Measurements from ENCODE around the gene LRFN5. TPM values are rescaled to one million over a fixed set of nuclear protein-coding genes. Genes with fewer than 3 reads are reported as not detected.

LRFN5 gene
- total and polyA plus RNA-seq, 10 of the 15 experiments (the other 5 are each of a cell fraction or from before 2014, with no cell fraction given), result 0.06 to 1.2 TPM; not detected in 8

- Histone ChIP-seq H3K4me3 (no peak overlapping the region), H3K36me3 (ENCODE audit: control insufficient read depth in 2 of 2, insufficient read depth in 2 of 2, low read length in 1 of 2) (no peaks in the 10 kb centered on the region), H3K4me1 (ENCODE audit: control insufficient read depth, insufficient read depth, low read length) (no peaks in the 10 kb centered on the region), H3K4me2 (ENCODE audit: control insufficient read depth, insufficient read depth) (no peak overlapping the region), H3K79me2 (ENCODE audit: control insufficient read depth, insufficient read depth, low read length) (no peaks in the 10 kb centered on the region), H2AFZ (ENCODE audit: control insufficient read depth, low read depth, low read length) (no peak overlapping the region), H4K20me1 (ENCODE audit: control insufficient read depth, insufficient read depth) (no peaks in the 10 kb centered on the region), H3K9me3 (replicated peaks; ENCODE audit: control insufficient read depth, insufficient read depth, low read length) (no peaks in the 10 kb centered on the region), H3K27me3 (replicated peaks in 1 of 2; ENCODE audit: control insufficient read depth in 2 of 2, insufficient read depth in 2 of 2, low read length in 1 of 2) (no peaks in the 10 kb centered on the region), H3K27ac (ENCODE audit: control insufficient read depth, insufficient read depth) (no peak overlapping the region), H3K9ac (ENCODE audit: control insufficient read depth, insufficient read depth, low read length) (no peak overlapping the region)
- in situ Hi-C loops (cut with MboI), result no loop called here
- WGBS (ENCODE audit: insufficient coverage, insufficient replicate concordance, low lambda C conversion rate, missing lambda C conversion rate), result 8% methylated on average over 1 of the region's 1 CpG
- intact Hi-C loops (cut with micrococcal nuclease; ENCODE audit: unreplicated experiment), result no loop called here
- no peak for ATAC-seq
- POLR2A ChIA-PET, result no interaction called here
- DNase-seq (ENCODE audit: low read depth, low spot score), result no peak
- CTCF ChIA-PET, result interaction anchor here (1.0 kb wide), 1 partner anchor 12 kb away, joined by 3 read pairs; no protein-coding TSS in a partner anchor
- RAD21 ChIA-PET (ENCODE audit: unreplicated experiment), result no interaction called here
- SMC1A ChIA-PET (ENCODE audit: uncharacterized antibody, unreplicated experiment), result no interaction called here
- FAIRE-seq, result no peak
- BruUV-seq (replicated peaks), result no TSS peak
- TF ChIP-seq CEBPZ (IDR thresholded peaks at IDR 0.05; ENCODE audit: low read depth, low read length) (no peak), RCOR1 (conservative IDR thresholded peaks at IDR 0.05; ENCODE audit: low read depth, low read length) (no peak), SUZ12 (IDR thresholded peaks at IDR 0.05; ENCODE audit: unreplicated experiment) (no peak), CEBPB (IDR thresholded peaks at IDR 0.05; ENCODE audit: borderline replicate concordance in 1 of 2, low read depth in 2 of 2, low read length in 2 of 2) (no peak), NFYB (IDR thresholded peaks at IDR 0.05; ENCODE audit: insufficient read depth, low read depth, low read length) (no peak), MAX (IDR thresholded peaks at IDR 0.05; ENCODE audit: low read depth, low read length) (no peak), ZNF592 (IDR thresholded peaks at IDR 0.05) (no peak), POLR2AphosphoS2 (IDR thresholded peaks at IDR 0.05; ENCODE audit: low read depth, low read length) (no peak), ZNF687 (IDR thresholded peaks at IDR 0.05) (no peak), POLR2AphosphoS5 (IDR thresholded peaks at IDR 0.05; ENCODE audit: low read length) (no peak)
These were observed 167.0 kb downstream of the LRFN5 start for GRCh38 chr14:41773536-41774279.

All from GM12878 (cell line).